Activated effector memory CD4-positive, alpha-beta T cell treated with Interleukin-2 at 50 U/mL for 16 hours (primary cell): ENCODE data around the gene FAM9C.

Source experiments
- DNase-seq: peaks from one replicate; pipeline ENCODE4 v3.0.0-alpha.2; 2020

Gene FAM9C

DNA sequence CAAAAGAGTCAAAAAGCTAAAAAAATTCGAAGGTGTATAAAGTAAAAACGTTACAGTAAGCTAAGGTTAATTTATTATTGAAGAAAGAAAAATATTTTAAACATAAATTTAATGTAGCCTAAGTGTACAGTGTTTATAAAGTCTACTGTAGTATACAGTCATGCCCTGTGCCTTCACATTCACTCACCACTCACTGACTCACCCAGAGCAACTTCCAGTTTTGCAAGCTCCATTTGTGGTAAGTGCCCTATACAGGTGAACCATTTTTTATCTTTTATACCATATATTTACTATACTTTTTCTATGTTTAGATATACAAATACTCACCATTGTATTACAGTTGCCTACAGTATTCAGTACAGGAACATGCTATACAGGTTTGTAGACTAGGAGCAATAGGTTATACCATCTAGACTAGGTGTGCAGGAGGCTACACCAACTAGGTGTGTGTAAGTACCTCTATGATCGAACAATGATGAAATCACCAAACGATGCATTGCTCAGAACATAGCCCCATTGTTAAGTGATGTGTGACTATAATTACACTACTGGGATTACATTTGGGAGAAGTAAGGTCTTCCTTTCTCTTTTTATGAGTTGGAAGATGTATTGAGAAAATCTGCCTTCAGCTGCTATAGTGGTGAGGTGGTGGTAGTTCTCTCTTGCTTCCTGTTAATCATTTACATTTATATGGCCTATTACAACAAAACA lies 42.3 kb downstream of the FAM9C start:
- no peak for DNase-seq

DNA sequence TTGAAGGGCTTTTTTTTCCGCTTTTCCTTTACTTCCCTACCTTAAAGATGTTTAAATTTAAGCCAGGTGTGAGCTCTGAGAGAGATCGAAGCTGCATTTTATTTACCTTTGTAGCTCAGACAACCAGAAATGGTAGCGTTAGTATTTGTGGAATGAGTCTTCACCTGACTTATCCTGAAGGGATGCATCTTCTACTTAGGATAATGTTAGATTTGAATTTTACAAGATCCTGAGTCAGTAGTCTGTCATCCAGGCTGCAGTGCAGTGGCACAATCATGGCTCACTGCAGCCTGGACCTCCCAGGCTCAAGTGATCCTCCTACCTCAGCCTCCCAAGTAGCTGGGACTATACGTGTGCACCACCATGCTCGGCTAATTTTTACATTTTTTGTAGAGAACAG lies 43.3 kb downstream of the FAM9C start:
- DNase-seq: no peak

DNA sequence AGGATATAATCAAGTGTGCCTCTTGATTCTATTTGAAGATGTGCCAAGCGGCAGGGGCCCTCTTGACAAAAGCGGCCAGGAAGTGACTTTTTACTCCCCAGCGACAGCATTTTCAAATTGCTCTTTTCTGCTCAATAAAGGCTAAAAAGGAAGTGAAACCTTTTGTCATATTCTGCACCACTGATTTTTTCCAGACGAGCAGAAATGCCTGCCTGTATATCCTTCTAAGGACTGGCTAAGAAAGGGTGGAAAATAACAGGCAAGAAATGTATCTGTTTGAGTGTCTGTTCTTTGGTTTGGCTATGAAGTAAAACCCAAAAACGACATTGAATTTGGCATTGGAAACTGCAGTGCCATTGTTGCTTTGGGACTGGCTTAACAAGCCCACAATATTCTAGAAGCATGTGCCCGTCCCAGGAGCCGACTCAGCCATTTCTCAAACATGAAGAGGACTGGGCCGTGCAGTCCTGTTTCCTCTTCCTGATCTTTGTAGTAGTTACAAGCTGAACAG lies 44.1 kb downstream of the FAM9C start:
- no peak for DNase-seq

DNA sequence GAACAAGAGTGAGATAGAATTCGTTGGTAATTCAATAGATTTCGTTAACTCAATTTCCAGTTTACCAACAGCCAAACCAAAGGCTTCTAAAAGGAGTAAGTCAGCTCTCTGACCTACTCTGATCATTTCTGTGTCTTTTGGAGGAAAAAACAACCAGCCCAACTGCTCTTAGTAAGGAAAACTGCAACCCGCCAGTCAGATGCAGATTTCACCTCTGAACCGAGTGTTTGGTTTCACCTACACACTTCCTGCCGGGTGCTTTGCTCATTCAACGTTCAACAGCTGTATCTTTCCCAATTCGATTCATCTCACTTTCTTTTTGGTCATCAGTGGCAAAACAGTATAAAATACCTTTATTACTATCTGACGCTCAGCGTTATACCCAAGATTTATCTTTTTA lies 45.0 kb downstream of the FAM9C start:
- no peak for DNase-seq

DNA sequence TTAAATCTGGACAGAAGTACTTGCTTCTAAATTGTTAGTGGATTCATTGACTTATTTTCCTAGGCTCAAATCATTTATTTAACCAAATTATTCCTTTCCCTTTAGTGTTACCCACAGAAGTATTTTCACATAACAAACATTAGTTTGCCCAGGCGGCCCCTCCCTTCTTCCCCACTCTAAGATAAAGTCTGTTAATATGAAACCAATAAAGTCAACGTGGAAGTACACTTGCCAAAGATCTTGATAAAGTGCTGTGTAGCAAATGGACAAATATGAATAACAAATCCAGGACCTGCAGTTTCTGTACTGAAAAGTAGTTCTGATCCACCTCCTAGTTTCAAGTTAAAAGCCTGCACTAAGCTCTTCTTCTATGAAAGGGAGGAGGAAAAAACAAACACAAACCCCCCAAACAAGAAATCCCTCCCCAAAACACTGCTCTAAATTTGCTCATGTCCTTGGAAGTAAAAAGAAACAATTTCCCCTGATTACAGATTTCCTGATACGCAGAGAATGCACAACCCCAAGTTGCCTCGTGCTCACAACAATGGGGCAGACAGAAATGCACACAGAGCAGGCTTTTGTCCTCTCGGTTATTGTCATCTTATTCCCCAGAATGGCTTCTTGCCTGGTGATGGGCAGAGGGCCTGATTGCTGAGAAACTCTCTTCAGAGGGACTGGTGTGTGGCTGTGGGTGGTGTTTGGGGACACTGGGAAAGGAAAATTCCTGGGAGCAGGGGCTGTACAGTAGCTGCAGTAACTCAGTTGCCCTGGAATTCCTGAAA lies 46.3 kb downstream of the FAM9C start:
- no peak for DNase-seq

DNA sequence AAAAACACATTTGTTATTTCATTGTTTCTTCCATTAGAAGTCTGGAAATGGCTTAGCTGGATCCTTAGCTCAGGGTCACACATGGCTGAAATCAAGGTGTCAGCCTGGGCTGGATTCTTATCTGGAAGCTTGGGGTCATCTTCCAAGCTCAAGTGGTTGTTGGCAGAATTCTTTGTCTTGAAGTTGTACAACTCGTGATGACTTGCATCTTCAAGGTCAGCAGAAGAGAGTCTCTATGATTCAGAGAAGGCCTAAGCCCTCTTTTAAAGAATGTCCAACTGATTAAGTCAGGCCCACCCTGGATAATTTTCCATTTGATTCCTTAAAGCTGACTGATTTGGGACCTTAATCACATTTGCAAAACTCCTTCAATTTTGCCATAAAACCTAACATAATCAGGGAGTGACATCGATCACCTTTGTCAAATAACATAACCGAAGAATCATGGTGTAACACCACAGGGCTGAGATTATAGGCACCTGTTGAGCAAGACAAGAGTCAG lies 47.4 kb downstream of the FAM9C start:
- DNase-seq: no peak

DNA sequence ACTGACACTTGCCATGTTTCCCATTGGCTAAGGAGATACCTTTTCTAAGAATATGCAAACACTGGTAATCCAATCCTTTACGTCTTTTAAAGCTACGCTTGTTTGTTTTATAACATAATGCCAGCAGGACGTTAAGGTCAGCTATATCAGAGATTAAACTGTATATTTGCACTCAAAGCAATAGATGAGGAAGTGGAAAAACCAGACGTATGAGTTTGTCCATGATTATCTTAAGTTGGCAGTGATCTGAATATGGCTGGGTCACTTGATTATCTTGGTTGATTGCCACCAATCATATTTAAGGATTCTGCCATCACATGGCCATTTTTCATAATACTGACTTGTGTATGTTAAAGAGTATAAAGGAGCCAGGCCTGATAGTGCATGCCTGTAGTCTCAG lies 50.1 kb downstream of the FAM9C start:
- DNase-seq: no peak

DNA sequence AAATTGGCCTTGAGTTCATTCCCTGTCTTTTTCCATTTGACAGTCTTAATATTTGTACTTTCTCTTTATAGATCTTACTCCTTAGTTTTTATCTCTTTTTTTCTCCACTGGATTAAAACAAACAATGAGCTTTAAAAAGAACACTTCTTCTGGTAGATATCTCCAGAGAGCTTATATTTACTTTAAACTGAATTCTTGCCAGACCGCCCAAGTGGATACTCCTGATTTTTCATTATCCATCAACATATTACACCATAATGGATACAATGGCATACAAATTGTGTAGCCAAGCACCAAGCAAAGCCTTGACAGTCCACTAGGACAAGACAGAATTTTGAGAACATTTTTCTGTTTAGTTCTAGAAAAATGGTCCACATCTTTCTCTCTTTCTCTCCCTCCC lies 50.6 kb downstream of the FAM9C start:
- DNase-seq: no peak

DNA sequence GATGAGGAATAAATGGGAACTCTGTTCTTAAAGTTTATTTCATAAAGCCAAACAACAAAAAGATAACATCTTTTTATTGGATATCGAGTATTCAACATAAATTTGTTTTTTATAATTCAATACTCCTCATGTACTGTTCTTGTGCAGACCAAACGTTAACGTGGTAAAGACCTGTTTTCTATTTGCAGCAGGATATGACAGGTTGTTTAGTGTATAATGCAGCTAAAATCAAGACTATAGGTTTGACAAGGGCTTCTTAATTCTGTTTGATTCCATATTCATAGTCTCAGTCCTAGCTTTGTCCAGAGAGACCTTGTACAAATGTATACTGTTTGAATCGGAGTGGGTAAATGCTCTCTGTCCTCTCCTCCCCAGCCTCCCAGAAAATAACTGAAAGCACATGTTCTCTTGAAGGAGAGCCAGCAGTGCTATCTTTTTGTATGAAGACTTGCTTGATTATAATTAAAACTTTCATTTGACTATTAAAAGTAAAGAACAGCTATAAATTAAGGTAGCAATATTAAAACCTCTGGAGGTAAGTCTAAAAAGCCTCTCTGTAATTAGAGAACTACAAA lies 51.8 kb downstream of the FAM9C start:
- no peak for DNase-seq

DNA sequence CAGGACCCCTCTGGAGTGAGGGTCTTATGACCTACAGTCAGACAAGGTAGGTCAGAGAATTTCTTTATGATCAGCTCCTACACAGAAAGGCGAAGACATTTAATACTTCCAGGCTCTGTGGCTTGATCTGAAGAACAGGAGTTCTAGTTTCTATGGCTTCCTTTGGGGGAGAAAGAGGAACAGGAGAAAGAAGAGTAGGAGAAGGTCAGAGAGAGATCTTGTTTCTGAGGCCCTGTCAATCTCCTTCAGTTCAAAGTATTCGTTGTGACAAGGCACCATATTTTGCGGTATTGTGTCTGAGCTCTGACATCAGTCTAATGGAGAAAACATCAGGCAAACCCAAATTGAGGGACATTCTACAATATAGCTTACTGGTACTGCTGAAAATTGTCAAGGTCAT lies 52.8 kb downstream of the FAM9C start:
- DNase-seq: no peak

DNA sequence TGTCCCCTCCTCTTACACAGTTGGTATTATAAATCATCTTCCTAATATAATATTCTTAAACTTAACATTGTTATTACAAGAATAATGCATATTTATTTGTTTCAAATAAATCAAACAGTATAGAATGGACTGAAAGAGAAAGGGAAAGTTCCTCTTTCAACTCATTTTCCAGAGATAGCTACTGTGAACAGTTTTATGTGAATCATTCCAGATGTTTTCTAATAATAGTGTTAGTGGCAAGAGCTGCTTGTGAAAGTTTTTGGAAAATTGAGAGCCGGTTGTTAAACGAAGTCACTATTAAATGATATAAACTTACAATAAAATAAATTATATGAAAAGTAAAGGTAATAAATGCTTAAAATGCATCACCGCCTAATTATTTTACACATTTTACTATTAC lies 55.0 kb downstream of the FAM9C start:
- DNase-seq: no peak

DNA sequence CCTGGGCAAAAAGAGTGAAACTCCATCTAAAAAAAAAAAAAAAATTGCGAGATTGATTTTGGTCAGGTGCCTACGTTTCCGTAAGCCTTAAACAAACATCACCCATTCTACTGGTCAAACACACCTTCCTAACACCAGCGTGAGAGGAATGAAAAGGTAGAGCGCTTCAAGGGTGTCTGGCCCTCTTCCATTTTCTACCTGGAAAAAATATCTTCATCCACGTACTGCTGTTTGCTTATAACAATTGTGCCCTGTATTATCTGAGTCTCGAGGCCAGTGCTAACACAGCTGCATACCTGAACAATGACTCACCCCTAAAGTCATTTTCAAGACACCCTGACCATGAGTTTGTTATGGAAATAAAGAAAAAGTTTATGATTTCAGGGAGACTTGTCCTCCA lies 55.6 kb downstream of the FAM9C start:
- DNase-seq: no peak

DNA sequence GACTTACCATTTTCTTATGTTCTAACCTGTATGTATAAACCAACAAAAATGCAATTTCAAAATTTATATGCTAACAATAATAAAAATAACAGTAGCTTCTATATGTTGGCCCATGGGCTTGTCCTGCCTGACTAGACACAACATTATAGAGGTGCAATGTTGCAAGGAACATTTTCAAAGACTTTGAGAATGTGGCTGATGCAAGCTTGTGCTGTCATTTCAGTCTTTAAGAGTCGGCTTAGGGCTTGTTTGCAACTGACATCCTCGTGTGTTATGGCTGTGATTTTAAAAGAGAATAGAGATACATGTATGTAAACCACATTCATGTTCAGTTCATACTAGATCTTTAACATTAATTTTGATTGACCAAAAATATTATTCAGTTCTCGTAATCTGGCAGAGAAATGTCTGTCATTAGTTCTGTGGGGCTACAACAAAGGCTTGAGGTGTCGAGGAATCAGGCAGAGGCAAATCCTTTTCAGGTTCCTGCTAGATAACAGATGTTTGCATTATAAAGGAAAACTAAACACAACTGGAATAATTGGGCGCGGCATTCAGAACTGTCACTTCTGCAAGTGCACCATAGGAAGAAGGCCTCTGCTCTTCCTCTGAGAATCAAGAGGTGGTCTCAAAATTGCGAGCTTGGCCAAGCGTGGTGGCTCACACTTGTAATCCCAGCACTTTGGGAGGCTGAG lies 56.4 kb downstream of the FAM9C start:
- DNase-seq: no peak

DNA sequence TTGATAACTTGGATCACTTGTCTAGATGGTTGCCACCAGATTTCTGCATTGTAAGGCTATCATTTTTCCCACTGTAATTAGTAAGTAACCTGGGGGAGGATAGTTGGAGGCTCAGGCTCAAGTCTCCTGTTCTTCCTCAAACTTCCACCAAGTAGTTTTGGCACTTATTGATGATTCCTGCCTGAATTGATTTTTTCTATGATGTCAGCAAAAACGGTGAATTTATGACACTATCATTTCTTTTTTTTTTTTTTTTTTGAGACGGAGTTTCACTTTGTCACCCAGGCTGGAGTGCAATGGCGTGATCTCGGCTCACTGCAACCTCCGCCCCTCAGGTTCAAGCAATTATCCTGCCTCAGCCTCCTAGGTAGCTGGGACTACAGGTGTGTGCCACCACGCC lies 57.1 kb downstream of the FAM9C start:
- no peak for DNase-seq

DNA sequence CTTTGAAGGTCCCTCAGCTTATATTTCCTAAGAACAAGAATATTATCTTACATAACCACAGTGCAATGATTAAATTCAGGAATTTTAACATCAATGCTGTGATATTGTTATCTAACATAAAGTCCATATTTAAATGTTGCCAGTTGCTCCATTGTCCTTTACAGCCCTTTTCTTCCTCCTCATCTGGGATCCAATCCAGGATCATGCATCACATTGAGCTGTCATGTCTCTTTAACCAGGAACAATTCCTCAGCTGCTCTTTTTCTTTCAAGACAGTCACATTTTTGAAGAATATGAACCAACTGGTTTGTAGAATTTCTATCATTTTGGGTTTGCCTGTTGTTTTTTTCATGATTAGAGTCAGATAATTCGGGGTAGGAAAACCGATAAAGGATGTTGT lies 57.5 kb downstream of the FAM9C start:
- DNase-seq: no peak

DNA sequence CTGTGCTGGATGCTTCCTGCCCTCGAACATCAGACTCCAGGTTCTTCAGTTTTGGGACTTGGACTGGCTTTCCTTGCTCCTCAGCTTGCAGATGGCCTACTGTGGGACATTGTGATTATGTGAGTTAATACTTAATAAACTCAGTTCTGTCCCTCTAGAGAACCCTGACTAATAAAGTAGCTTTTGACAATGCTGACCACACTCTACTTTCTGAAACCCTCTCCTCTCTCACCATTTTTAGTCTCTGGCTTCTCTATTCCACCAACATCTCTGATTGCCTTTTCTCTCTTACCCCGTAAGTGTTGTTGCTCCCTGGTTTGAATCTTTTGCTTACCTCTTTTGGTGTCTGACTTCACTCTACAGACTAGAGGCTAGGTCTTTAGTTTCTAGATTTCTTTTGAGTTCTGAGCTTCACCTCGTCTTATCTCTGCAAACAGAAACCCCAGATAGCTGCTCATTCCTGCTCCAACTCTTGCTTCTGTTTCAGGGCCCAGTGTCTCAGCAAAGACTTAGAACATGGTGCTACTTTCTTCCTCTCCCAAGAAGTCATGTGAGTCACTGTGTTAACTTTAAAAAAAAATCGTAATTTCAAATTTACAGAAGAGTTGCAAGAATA lies 58.1 kb downstream of the FAM9C start:
- DNase-seq: no peak
